ENCODE results near the gene DCBLD1. TPM values are rescaled to one million over a fixed set of nuclear protein-coding genes. Genes with fewer than 3 reads are reported as not detected.
A peak's percentile ranks its signal among the peaks of the same experiment; 100 is the strongest.

DCBLD1 gene
- total and polyA plus RNA-seq, 2 of the 4 experiments (the other 2 are of a cell fraction): 21.1 to 27.8 TPM

DNA sequence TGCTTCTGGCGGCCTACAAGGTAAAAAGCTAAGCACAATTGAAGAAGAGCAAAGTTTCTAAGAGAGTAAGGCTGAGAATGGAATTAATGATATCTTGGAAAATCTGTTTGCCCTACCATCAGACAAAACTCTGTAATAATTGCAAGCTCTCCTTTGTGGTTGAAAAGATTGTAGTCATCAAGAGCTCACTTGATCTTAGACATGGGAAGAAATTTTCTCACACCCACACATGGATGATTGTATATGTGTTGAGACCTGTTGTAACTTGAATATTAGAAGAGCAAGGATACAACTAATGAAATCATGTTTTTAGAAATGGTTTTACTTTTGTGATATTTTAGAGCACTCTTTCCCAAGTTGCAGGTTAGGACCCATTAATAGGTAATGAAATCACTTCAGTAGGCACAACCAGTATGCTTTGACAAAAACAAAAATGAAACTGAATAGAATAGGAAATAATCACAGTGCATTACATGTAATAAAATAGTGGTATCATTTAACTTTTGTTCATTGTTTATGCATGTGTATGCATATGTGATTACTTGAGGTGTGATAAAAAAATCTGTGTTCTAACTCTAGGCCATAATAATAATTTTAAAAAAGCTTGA is 14.0 kb downstream of the DCBLD1 start:
- Histone ChIP-seq H2BK20ac (ENCODE audit: low read depth, low read length) (peak overlapping the region; percentile 72), H4K8ac (ENCODE audit: low read depth in 2 of 2, low read length in 2 of 2) (peak overlapping the region; percentile 52 to 72; a peak in 3 of 4 replicates), H2BK120ac (ENCODE audit: low read depth, low read length) (peak overlapping the region; percentile 86), H2BK15ac (ENCODE audit: low read depth, low read length) (peak overlapping the region; percentile 87; the same call in 2 of the 3 replicates), H4K5ac (ENCODE audit: low read depth, low read length) (peak overlapping the region; percentile 87; the same call in 1 of the 2 replicates), H3K4ac (ENCODE audit: low read depth, low read length) (peak overlapping the region; percentile 70; the same call in 1 of the 2 replicates), H3K23ac (ENCODE audit: low read depth, low read length) (peak overlapping the region; percentile 63; the same call in 1 of the 2 replicates), H3K4me2 (ENCODE audit: low read depth, low read length) (peak overlapping the region; percentile 95), H4K91ac (ENCODE audit: insufficient read depth, low read depth, low read length) (peak overlapping the region; percentile 63; the same call in 1 of the 2 replicates), H3K14ac (replicated peaks; ENCODE audit: low read depth, low read length) (peak overlapping the region; percentile 78; the same call in 1 of the 2 replicates), H3K27ac (ENCODE audit: insufficient read depth, low read length) (peak overlapping the region; percentile 41), H3K9me3 (ENCODE audit: control insufficient read depth, insufficient read depth, low read length) (no peaks in the 10 kb centered on the region), H3K79me1 (ENCODE audit: low read depth in 1 of 2, low read length in 2 of 2) (peaks cover 17 to 59% of the 10 kb centered on the region in 2 experiments), H2AK5ac (ENCODE audit: low read depth, low read length) (0 out of 2 replicates have a peak overlapping the region, but pooled peaks have one; percentile 71), H2BK5ac (ENCODE audit: low read depth, low read length, poor library complexity, severe bottlenecking) (peak overlapping the region; percentile 99), H3K18ac (ENCODE audit: low read depth, low read length) (peak overlapping the region; percentile 97), H2AFZ (replicated peaks; ENCODE audit: low read length, poor library complexity) (no peak overlapping the region), H3K36me3 (ENCODE audit: control insufficient read depth, insufficient read depth, low read length) (0 out of 2 replicates have a peak, but pooled peaks cover 2% of the 10 kb centered on the region), H3K27me3 (ENCODE audit: control insufficient read depth, insufficient read depth, low read length) (no peaks in the 10 kb centered on the region), H3K9ac (ENCODE audit: low read depth, low read length) (peak overlapping the region; percentile 16; the same call in 1 of the 2 replicates), H3K9me1 (ENCODE audit: insufficient read depth, low read length) (peaks cover 5% of the 10 kb centered on the region), H3K4me1 (ENCODE audit: control insufficient read depth, insufficient read depth, low read length) (peaks cover 29% of the 10 kb centered on the region), H3K4me3 (ENCODE audit: insufficient read depth, low read depth, low read length) (no peak overlapping the region), H4K20me1 (ENCODE audit: insufficient read depth, low read length) (no peaks in the 10 kb centered on the region), H2AK9ac (replicated peaks; ENCODE audit: low read depth, low read length, poor library complexity) (no peak overlapping the region), H3K56ac (ENCODE audit: extremely low read depth, insufficient read depth, low read length) (no peak overlapping the region)
- intact Hi-C loops (cut with micrococcal nuclease): no loop called here
- no CpG with 5 or more reads among the region's 1 CpG for WGBS, 2 experiments (ENCODE audit: extremely low coverage in 2 of 2, insufficient read length in 1 of 2)
- TF ChIP-seq, protein P1, sequence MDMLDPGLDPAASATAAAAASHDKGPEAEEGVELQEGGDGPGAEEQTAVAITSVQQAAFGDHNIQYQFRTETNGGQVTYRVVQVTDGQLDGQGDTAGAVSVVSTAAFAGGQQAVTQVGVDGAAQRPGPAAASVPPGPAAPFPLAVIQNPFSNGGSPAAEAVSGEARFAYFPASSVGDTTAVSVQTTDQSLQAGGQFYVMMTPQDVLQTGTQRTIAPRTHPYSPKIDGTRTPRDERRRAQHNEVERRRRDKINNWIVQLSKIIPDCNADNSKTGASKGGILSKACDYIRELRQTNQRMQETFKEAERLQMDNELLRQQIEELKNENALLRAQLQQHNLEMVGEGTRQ (IDR thresholded peaks at IDR 0.05; ENCODE audit: low read depth, low read length): no peak
- peak; percentile 37; the same call in 1 of the 2 replicates for TF ChIP-seq CEBPB (IDR thresholded peaks at IDR 0.05; ENCODE audit: low read depth, low read length)
- in situ Hi-C loops (cut with MboI; ENCODE audit: low sequenced_read_pairs): no loop called here
- dilution Hi-C loops (cut with HindIII; ENCODE audit: low sequenced_read_pairs, unreplicated experiment): no loop called here
- ATAC-seq (ENCODE audit: low read depth) (0 out of 2 replicates have a peak, but pooled peaks have one; percentile 9), DNase-seq (peak; percentile 90)
- BruUV-seq (replicated peaks): no TSS peak
- ChIA-PET POLR2A (ENCODE audit: unreplicated experiment) (no interaction called here), CTCF (interaction anchor here (1.0 to 1.3 kb wide), 3 partner anchors 10 to 47 kb away, joined by 3 to 7 read pairs (median 4); no protein-coding TSS in a partner anchor)
